ENCODE data around the gene ACYP2.
"Not testable (repeated sequence)": the region's sequence is repeated elsewhere in the genome, so short reads cannot be mapped to it uniquely, and the experiment has no call there.

The ACYP2 gene

DNA sequence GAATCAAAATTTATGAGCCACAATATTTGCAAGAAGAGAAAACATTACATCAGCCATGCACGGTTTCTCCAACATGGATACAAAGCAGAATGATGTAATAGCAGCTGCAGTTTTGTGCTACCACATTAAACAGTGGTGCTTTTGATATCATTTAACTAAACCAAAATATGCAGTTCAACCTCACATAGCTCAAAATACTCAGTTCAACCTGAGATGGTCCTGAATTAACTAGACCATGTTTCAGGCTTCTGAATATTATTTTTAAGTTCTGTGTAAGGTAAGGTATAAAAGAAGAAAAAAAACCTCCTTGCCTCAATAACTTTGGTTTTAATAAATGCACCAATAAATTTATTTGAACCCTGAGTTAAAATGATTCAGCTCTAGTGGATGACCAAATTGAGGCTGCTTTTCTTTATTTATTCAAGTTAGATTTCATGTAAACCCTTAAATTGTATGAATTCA lies 159.4 kb downstream of the ACYP2 start:
- no peak for DNase-seq

DNA sequence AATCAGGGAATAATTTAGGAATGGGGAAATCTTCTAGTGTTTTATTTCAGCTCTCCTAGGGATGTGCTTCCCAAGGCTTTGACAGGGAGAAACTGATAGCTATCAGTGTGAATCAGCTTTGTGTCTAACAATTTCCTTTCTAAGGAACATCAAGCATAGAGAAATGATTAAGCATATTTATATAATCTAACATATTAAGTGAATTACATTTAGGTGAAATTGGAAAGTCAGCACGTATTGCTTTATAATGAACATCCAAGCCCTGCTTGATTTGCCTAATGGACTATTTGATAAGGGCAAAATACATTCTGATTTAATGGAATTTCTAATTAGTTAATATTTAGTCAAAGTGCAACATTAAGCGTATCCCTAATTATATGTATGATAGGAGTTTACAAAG lies 160.1 kb downstream of the ACYP2 start:
- no peak for DNase-seq

DNA sequence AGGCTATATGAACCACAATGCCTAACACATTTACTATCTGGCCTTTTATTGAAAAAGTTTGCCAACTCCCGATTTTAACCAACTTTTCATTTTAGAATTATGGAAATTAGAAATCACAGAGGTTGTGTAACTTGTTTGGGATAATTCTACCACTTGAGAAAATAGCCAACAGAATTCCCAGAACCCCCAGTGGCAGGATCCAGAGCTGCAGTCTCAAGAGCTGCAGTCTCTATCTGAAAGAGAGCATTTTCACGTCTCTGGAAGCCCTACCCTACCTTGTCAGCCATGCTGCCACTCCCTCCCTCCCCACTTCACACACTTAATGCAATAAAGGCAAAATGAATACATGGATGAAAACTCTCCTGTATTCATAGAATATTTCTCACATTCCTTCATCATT lies 164.0 kb downstream of the ACYP2 start:
- no peak for DNase-seq

DNA sequence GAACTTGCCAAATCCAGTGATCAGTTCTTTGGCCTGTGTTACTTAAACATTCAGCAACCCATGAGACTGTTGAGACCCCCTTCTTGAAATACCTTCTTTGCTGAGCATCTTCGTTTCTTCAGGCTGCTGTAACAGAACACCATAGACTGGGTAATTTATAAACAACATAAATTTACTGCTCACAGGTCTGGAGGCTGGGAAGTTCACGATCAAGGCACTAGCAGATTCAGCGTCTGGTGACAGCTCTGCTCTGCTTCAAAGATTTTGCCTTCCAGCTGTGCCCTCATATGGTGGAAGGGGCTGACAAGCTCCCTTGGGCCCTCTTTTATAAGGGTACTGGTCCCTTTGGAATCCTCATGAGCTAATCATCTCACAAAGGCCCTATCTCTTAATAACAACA lies 169.4 kb downstream of the ACYP2 start:
- no peak for DNase-seq

DNA sequence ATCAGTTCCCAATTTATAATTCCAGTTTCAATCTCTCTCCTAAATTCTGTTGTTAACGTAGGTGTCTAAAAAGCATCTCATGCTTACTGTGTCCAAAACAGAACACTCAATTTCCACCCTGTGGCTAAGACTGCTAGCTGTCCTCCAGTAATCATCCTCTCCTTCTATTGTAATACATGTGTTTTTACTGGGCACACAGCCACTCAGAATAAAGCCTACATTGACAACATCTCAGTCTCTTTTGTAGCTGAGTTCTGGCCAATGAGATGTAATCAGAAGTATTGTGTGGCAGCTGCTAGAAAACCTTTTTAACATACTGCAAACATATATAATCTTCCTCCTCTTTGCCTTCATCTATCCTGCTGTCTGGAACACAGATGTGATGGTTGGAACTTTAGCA lies 170.0 kb downstream of the ACYP2 start:
- no peak for DNase-seq

DNA sequence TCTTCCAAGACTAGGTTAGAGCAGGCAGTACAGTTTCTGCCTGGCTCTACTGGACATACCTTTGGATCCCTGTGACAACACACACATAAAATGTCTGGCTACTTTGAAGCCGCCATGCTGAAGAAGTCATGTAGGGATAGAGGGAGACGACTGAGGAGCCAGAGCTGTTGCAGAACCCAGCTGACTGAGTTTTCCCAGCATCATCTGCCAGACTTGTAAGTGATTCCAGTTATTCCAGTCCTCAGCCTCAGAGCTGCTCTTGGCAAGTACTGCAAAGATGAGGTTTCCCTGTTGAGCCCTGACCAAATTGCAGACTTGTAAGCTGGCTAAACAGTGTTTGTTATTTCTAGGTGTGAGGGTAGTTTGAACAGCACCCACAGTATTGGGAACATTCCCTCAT lies 172.1 kb downstream of the ACYP2 start:
- DNase-seq: no peak

DNA sequence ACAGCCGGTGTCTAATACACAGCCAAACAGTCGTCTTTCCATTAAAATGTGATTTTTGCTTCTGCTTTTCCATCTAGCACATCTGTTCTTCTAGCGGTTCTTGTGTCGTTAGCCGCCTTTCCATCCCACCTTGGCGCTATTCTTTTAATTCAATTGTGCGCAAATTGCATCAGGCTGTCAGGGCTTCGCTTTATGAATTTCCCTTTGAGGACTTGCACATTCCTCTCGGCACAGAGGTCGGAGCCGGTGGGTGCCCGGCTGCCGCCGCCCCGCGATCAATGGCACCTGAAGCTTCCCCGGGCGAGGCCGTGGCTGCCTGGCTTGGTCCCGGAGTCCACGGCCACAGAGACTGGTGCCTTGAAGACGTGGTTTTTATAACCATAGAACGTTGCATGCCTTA lies 174.5 kb downstream of the ACYP2 start:
- DNase-seq: no peak

DNA sequence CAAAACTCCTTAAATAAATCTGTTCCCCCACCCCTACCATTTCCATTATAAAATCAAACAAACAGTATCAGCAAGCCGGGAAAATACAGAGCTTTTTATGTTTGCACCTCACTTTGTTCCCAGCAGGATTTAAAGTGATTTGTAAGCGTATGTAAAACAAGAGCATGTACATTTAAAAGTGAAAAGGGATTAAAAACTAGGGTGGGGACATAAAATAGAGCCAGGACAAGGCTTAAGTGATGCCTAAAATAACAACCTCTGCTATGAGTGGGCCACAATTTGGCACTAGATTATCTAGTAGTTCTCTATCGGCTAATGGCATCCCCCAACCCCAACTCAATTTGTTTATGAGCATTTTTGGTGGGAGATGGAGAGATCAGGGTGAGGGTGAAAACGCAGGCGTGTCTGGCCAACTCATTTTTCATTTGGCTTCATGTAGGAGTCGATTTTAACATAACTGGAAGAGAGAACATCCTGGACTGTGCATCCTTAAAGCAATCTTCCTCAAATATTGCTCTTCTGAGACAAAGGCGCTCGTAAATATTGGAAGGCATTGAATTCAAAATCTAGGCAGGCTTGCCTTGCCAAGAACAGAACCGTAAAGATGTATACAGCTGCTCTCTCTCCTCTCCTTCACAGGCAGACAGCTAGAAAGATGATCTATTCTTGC lies 175.1 kb downstream of the ACYP2 start:
- no peak for DNase-seq

DNA sequence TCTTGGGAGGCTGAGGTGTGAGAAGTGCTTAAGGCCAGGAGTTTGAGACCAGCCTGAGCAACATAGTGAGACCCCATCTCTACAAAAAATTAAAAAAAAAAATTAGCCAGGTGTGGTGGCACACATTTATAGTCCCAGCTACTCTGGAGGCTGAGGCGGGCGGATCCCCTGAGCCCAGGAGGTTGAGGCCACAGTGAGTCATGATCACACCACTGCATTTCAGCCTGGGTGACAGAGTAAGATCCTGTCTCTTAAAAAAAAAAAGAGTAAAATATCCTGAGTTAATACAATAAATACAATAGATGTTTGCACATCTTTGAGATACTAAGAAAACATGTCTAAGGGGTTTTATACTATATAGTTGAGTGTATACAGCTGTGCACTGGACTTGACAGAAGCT lies 179.2 kb downstream of the ACYP2 start:
- not testable (repeated sequence) for DNase-seq

DNA sequence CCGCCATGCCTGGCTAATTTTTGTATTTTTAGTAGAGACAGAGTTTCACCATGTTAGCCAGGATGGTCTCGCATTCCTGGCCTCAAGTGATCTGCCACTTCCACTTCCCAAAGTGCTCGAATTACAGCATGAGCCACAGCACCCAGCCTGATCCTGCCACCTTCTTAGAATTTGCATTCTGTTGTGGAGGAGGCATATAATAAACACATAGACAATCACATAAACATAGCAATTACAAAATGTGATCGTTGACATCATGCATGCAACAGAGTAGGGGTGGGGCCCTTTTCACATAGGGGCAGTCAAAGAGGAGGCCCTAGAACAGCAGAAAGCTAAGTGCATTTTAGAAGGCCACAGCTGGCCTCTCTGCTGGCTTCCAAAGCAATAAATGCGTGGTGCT lies 180.5 kb downstream of the ACYP2 start:
- no peak for DNase-seq

DNA sequence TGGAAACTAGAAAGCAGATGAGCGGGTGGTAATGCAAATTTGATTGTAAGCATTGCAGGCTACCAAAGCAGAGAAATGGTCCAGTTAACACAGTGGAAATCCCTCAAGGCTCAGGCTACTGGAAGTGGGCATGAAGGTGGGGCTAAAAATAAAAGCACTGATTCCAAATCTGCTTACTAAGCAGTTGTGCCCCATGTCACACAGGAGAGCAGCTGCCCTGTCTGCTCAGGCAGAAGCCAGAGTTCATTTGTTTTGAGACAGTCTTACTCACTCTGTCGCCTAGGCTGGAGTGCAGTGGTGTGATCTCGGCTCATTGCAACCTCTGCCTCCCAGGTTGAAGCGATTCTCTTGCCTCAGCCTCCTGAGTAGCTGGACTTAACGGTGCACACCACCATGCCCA lies 183.1 kb downstream of the ACYP2 start:
- DNase-seq: no peak

DNA sequence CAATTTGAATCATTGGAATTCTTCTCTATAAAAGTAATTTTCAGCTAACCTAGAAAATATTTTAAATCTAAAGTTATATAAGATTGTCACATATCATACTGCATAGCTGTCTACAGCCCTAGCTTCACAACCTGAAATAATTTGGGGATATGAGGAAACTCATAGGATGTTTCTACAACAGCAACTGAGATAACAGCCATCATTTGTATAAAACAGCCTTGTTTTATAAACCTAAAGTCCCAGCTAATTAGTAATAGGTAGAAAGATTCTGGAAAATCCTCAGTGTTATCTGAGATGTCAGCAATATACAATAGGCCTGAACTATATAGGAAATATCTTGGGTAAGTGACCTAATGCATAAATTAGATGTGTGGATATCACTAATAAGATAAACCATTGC lies 188.2 kb downstream of the ACYP2 start:
- no peak for DNase-seq

DNA sequence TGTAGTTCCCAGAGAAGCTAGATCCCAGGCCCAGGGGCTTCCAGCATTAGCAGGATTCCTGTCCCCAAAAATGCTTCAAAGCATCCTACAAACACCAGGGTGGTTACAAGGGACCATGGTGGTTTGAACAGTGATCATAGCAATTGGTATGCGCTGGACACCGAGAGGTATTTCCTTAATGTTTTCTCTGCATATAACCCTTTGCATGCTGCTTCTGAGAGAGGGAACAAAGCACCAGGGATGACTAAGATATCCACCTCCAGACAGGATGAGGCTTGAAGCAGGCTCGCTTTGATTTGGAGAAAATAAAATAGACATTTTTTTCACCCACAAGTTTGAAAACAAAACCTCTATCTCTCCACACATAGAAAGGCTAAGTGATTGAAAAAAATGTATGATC lies 191.1 kb downstream of the ACYP2 start:
- no peak for DNase-seq

DNA sequence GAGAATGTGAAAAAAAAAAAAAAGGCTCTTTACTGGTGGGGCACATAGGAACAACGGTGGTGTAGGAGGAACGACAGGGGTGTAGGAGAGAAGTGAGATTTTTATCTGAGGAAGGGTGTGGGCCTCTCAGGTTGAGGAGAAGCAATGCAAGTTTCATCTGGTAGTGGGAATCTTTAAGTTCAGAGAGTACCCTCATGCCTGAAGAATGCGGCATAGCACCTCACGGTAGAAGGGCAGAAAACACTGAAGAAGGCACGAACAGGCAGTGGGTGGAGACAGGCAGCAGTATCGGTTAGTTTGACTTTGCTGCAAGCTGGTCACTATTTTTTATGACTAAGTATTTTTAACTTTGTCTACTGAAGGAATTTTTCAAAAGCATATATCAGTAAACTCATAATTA lies 192.8 kb downstream of the ACYP2 start:
- no peak for DNase-seq

DNA sequence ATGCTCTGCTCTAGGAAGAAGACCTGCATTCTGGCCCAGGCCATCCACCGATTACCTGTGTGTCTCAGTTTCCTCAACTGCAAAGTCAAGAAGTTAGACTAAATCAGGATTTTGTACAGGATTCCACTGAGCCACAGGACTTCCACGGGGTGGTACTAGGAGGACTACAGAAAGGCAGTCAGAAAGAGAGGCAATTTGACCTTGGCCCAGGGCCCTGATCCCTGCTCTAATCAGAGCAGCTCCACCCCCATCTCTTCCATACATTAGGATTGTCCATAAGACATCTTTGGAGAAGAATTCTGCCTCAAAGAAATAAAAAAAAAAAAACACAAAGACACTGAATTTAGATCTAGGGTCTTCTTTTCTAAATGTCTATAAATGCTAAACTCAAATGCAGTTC lies 193.4 kb downstream of the ACYP2 start:
- no peak for DNase-seq

DNA sequence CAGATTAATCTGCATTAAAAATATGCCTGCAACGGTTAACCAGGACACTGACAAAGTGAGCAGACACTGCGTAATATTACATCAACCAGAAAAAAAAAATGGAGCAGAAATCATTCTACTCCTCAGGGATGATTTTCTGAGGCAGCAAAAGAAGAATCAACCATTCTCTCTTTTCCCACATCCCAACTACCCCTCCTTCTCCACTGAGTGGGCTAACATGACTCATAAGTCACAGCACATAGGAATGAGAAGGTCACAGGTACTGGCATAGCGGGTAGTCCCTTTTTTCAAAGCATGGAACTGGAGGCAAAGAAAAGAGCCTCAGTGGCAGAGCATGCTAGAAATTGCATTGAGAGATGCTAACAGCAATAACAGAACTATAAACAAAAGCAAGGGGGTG lies 194.9 kb downstream of the ACYP2 start:
- DNase-seq: no peak

DNA sequence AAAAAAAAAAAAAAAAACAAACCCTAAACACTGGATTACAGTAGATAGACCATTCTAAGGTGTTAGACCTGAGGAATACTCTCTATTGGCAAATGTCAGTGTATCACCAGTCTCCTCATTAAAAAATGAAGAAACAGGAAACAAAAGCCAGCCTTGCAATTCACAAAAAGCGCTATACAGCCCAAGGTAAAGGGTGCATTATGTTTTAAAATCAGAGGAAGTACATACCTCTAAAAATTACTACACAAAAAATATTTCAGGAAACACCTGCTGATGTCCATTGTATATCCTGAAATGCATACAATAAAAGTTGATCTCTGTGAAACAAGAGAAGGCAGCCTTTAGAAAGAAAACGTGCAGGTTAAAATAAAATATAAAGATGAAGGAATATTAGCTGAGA lies 195.5 kb downstream of the ACYP2 start:
- no peak for DNase-seq

DNA sequence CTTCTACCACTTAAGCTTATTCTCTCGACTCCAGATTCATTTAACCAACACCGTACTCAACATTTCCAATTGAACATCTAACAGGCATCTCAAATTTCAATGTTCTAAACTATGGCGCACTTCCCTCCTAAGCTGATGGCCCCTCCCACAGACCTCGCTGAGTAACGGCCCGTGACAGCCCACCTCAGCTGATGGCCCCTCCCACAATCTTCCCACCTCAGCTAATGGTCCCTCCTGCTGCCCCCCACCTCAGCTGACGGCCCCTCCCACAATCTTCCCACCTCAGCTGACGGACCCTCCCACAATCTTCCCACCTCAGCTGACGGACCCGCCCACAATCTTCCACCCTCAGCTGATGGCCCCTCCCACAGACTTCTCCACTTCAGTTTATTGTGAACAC lies 197.7 kb downstream of the ACYP2 start:
- DNase-seq: no peak

DNA sequence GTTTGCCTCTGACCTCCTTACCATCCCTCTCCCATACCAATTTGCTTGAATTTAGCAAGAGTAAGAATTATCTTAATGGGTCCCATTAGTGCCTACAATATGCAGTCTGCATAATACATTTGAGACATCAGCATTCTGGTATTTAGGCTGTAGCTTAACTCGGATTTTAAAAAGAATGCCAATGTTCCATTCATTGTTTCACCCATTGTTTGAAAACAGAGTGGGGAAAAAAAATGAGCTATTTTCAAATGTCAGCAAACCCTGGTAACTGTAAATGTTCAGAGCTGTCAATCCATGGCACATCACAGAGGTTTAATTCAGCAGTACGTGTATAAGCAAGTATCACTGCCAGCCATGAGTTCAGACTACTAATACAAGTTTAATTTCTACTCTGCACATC lies 202.6 kb downstream of the ACYP2 start:
- no peak for DNase-seq

DNA sequence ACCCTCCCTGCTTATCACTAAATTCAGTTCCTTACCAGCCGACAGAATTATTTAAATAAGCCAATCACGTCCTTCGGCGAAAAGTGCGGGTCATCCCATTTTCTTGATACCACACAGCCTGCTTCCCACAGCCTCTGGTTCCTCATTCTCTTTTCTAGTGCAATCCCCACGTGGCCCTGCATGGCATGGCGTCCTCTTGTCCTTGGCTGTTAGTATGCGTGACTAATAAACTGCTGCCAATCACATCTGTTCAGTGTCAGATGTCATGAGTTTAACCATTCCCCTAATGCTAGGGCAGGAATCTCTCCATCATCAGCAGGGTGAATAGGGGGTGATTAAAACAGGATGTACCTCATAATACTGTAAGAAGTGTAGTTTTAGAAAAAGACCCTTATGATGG lies 203.4 kb downstream of the ACYP2 start:
- no peak for DNase-seq

DNA sequence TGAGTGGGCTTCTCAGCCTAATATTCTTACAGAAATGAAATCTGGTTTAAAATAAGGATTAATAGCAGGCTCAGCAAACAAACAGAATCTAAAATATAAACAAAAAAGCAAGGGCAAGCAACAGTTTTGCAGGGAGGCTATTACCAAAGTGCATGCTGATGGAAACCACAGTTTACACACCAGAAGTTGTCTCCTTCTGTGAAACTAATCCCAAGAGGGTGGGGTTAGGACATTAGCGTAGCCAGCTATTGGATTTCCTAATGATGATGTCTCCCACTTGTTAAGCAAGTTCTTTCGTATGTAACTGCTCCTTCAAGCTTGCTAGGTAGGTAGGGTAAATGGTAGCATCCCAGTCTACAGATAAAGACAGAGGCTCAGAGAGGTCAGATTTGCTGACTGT lies 205.6 kb downstream of the ACYP2 start:
- DNase-seq: no peak

DNA sequence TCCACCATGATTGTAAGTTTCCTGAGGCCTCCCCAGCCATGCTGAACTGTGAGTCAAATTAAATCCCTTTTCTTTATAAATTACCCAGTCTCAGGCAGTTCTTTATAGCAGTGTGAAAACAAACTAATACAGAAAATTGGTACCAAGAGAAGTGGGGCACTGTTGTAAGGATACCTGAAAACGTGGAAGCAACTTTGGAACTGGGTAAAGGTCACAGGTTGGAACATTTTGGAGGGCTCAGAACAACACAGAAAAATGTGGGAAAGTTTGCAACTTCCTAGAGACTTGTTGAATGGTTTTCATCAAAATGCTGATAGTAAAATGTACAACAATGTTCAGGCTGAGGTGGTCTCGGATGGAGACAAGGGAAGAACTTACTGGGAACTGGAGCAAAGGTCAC lies 209.1 kb downstream of the ACYP2 start:
- not testable (repeated sequence) for DNase-seq

DNA sequence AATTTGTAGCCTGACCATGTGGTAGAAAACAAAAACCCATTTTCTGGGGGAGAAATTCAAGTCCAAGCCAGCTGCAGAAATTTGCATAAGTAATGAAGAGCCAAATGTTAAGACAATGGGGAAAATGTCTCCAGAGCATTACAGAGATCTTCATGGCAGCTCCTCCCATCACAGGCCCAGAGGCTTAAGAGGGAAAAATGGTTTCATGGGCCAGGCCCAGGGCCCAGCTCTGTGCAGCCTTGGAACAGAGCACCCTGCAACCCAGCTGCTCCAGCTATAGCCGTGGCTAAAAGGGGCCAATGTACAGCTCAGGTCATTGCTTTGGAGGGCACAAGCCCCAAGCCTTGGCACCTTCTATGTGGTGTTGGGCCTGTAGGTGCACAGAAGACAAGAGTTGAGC lies 209.7 kb downstream of the ACYP2 start:
- no peak for DNase-seq

DNA sequence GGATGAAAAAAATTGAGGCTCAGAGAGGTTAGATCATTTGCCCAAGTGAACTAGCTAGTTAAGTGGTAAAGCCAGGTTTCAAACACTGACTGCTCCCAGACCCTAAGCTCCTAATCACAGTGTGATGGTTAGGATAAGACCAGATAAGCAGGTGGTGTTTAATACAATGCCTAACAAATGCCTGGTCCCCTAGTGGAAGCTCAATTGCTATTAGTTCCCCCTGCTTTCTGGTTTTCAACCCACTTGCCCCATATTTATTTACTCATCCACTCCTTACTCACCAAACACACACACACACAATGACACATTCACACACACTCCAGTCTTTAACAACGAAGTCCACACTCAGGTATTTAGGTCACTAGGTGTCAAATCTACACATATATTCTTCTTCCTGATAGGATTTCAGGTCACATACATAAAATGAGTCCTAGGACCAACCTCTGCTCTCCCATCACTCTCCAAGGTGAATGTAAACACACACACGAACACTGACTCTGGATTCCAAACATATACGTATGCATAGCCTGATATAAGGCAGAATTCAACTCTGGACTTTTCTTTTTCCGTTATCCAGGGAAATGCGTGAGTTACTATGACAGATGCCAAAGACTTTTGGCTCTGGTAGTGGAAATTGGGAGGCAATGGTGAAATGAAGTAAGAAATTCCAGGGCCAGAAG lies 214.2 kb downstream of the ACYP2 start:
- peak; percentile 44 for DNase-seq
